HG03097 (cell line): Measurements from ENCODE around the gene UBR7.

ENCODE experiments used
- ATAC-seq: cut with Tn5 transposase; IDR thresholded peaks from one replicate; pipeline ENCODE4 v1.9.1; 2021; ENCODE audit not compliant: unreplicated experiment, low FRiP score

Gene UBR7

DNA sequence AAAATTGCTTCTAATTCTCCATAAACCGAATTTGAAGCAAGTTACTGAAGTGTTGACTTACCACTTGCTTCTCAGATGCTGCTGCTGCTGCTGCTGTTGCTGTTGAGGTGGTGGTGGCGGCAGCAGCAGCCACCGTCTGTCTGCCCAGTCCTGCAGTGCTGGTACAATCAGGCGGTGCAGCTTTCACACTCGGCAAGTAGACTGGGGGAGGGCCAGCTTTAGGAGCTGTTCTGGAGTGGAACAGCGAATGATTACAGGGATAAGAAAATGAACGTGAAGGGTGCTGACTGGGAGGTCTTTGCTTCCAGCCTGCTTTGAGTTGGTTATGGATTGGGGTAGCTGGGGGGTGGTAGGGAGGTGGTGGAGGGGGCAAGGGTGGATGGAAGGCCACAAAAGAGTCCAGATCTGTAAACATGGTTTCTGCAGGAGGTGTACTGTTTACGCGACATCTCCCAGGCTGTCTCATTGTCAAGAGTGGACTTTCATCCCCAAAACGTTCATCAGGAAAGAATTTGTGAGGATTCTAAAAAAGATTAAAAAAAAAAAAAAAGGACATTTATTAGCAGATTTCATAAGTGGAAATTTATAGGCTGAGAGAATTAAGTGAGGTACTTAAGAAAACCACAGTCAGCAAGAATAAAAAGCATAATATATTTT, 38.8 kb downstream of the UBR7 start:
- no peak for ATAC-seq

DNA sequence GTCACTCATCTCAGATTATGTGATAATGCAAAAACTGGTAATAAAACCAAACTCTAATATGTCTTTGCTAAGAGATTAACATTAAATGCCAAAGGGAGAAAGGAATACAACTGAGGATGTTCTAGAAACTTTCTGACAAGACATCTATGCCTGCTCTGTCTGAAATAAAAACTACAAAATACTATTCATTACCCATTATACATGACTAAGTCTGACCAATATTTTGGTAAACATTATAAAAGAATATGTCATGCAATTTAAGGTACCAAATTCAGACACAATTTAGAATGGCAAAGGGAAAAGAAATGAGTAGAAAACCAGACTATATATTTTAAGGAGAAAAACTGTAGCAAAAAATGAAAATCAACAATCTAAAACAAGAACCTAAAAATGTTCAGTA, 39.5 kb downstream of the UBR7 start:
- no peak for ATAC-seq

DNA sequence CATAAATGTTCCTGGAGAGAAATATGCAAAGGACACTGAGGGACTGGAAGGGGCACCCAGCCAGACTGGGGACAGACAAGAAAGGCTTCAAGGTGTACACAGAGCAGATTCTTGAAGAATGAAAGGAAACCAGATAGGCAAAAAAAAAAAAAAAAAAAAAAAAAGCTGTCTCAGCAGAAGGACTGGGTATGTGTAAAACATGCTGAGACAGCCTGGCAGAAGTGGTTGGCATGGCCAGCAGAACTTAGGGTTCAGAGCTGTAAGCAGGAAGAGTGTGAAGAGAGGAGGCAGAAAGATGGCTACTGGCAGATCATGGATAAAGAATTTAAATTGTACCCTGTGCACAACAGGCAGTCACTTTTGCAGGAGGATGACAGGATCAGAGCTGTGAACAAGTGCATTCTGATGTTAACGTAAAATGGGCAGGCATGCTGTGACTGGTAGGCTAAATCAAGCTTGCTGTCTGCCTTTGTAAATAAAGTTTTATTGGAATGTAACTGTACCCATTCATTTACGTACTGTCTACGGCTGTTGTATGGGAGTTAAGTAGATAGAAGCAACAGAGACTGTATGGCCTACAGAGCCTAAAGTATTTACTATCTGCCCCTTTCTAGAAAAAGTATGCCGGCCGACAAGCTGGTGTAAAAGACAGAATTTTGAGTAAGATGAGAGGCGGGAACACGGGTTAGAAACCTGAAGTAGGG, 42.2 kb downstream of the UBR7 start:
- ATAC-seq = no peak

DNA sequence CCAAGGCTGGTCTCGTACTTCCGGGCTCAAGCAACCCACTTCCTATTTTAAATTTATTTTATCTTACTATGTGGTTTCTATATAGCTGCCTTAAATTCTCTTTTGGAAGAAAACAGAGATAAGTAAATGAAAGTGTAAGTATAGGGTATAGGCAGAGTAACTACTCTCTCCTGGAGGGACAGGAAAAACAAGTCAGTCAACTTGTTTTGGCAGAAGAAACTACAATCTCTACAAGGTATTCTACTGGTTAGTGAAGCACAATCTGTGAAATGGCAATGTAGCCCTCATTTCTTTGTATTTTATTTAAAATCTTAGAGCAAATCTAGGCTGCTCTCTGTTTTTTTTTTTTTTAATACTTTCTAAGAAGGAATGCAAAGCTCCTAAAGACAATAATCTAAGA, 55.4 kb downstream of the UBR7 start:
- ATAC-seq = no peak

DNA sequence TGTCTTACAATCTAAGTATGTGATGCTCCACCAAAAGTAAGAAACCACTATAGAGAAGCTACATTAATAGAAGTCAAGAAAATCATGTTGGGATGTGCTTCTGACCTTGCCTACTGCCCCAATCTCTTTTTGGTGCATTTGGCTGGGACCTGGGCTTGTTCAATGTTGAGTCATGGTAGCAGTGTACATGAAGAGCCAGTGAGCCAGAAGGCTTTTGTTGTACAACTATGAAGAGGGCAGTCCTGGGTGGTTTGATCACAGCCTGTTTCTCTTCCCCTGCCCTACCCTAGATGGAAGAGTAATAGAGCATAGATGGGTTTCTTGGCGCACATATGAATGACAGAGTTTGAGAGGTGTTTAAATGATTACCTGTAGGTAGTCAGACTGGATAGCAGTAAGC, 56.4 kb downstream of the UBR7 start:
- no peak for ATAC-seq

DNA sequence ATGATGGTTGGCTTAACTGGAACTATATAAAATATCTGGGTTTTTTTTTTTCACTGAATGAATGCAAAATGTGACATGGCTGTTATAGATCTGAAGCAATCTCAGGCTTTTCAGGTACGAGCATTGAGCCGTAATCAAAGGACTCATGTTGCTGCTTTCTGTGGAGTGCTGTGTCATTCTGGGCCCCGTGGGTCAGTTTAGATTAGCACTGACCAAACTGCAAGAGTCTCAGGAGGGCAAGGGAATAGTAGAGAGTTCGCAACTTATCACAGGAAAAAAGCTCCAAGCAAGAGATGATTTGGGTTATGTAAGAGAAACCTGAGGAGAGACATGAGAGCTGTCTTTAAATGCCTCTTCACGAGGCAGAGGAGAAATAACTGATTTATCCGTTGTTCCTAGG, 59.1 kb downstream of the UBR7 start:
- ATAC-seq = no peak

DNA sequence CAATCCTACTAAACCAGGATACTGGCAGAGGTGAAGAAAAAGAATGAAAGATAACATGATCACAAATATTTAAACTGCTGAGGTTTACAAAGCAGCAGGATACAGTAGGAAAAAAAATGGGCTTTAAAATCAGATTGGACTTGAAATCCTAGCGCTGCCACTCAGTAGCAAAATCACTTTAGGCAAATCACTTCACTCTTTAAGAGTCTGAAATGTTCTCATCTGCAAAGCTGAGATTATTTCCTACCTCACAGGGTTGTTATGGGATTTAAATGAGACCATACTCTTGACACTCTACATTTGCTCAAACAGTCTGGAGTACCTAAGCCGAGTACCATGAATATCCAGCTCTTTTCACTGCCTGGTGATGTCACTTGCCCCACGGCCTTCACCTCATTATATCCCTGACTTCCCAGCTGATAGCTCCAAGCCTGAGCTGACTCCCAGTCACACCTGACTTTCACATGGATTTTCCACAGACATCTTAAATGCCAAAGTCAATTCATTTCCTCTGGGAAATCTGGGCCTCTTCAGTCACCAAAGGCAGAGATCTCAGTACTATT, 60.2 kb downstream of the UBR7 start:
- ATAC-seq = no peak

DNA sequence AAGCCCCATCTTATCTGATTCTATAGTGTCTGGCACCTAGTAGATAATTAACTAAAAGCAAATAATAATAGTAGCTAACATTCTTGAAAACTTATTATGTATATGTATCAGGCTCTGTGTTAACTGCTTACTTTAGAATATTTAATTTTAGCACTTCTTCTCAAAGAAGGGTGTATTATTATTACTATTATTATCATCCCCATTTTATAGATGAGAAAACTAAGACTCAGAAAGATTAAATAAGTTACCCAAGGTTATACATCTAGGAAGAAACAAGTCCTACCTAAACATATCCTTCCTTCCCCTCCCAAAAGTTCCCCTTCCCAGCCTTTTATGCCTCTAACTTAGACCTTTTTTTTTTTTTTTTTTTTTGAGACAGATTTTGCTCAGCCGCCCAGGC, 61.4 kb downstream of the UBR7 start:
- no peak for ATAC-seq

DNA sequence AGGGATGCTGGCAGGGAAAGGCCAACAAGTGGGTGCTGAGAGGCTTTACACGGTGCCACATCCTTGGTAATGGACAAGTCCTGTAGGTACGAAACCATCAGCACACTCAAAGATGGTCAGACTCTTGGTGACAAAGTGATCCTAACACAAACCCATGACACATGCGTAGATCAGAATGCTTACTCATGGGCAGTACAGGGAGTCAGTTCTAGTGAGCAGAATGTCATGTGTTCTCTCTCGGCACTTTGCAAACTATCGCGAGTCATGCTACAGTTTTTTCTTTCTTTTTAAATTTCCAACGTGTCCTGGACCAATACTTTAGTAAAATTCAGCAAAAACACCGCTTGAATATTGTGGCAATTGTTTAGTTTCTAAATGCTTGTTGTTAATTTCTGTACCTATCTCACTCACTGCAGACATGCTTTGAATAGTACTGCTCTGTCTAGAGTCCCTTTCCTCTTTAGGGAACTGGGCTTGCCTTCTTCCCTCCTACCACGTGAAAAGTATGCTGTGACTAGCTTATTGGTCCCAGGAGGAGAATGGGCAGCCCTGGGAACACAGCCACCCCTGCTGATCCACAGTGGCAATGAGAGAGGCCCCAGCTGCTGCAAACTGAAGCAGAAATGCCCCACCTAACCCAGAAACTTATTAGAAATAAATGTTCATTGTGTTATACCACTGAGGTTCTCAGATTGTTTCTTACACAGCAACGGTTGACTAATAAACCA, 62.4 kb downstream of the UBR7 start:
- no peak for ATAC-seq

DNA sequence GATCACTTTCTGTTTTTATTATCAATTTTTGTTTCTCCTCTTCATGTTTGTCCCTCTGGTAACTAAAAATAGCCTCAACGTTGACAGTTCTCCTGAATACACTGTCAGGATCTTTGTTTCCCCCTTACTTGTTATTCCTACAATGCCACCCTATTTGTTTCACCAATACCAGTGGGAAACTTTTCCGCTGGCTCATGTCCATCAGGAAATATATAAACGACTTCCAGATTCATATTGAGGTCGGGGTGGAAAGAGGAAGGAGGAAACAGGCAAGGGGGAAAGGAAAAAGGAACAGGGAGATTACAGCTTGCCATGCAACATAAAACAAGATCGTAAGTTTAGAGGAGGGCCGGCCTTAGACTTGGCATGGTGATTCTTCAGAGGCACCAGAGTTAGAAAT, 64.1 kb downstream of the UBR7 start:
- ATAC-seq = no peak

DNA sequence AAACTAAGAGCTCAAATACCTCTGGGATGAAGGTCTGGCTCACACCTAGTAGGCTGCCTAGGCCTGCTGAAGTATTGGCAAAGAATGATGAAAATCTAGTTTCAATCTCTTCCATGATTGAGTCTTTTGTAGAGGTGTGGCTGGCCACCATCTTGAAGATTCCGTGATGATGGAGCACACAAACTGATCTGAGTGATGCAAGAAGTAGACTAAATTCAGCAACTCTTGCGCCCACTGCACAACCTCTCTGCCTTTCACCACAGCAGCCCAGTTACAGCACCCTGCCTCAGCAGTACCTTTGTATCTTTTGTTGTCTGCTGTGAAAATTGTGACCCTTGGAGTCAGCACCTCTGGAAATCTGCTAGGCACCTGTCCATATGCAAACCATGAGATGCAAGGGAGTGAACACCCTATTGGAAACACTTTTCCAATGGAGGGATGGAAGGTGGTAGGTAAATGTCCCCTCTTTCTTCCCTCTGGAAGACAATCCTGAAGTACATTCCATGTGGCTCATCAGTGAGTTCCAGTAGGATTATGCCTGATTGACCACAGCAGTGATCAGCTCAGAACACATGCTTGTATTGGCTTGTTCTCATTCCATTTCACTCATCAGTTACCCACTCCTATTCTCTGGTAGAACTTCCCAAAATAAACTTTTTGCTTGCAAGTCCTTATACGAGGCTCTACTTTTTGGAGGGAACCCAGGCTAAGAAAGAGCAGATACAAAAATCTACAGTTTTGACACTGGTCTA, 67.2 kb downstream of the UBR7 start:
- ATAC-seq = no peak

DNA sequence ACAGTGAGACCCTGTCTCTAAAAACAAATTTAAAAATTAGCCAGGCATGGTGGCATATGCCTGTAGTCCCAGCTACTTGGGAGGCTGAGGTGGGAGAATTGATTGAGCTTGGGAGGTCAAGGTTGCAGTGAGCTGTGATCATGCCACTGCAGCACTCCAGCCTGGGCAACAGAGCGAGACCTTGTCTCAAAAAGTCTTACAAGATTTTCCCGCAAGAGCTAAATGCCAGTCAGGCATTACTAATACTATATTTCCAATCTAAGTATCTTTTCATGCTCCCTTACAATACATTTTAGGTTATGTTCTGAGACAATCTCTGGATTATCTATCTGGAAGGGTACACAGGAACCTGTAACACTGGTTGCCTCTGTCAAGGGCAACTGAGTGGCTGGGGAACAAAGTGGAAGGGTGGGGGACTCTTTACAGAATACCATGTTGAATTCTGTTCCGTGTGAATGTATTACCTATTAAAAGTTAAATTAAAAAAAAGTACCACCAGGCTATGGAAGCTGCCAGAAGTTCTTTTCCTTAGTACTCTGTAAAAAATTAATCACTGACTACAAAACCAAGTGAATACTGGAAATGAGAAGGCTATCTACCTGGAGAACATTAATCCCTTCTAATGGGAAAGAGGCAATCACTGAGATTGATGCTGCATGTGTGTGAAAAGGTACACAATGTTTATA, 69.1 kb downstream of the UBR7 start:
- no peak for ATAC-seq
